GM19099 (cell line): Measurements from ENCODE around the gene PPDPF.

Source experiments
- POLR2A ChIP-seq: IDR thresholded peaks from 3 replicates; pipeline ENCODE4 v1.6.1; 2011; ENCODE audit warnings: low read depth; ENCODE audit not compliant: insufficient read length; ENCODE audit errors: extremely low read depth

The PPDPF gene

DNA sequence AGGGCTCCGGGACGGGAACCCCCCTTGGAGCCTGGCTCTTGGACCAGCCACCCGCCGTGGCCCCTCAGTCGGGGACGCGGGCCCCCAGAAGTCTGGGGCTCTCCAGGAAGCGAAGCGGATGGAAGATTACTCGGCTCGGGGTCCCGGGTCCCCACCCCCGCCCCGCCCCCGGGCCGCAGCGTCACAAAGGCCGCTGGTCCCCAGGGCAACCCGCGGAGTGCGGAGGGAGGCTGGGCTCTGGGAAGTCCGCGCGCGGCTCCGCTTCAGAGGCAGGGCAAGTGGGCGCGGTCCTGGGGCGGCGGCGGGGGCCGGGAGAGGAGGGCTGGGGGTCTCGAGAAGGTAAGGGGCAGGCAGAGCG lies 33.3 kb downstream of the PPDPF start, which contains the start of gene FNDC11:
Gene FNDC11, plus strand, starts transcription at position 227 of the 358 bp plus-strand sequence. CDS start 1,505 bp downstream, outside the sequence.
- TF ChIP-seq POLR2A: no peak

DNA sequence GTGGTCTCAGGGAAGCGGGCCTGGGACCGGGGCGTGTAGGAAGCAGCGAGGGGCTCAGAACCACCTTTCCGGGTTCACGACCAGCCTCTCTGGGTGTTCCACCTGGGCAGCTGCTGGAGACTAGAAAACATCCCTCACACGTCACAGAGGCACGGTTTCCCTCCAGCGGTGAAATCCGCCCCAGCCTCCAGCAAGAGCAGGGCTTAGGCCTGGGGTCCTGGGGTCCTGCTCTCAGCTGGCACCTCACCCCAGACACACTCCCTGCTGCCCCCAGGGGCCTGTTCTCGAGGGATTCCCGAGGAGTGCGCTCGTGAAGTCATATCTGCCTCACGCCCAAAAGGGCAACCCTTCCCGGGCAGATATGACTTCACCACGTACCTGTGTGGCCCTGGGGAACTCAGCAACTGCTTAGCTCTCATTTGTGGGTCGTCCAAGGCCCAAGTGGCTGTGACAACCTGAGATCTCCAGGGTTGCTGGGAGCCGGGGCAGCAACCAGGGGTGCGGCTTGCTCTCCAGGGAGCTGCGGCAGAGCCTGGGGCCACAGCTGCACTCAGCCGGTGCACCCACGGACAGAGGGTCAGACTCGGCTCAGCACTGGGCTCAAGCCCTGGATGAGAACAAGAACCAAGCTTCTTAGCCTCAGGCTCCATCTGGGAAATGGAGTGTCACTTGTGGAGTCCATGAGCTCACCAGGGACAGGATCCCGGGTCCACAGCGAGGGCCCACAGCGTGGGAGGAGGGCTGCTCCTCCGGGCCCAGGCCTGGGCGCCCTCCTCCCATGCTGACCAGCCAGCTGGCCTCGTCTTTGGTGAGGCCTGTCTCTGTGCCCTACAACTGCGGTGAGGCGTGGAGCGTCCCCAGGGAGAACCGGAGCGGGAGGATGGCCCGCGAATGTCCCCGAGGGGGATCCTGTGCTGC lies 34.1 kb downstream of the PPDPF start:
- TF ChIP-seq POLR2A: no peak

DNA sequence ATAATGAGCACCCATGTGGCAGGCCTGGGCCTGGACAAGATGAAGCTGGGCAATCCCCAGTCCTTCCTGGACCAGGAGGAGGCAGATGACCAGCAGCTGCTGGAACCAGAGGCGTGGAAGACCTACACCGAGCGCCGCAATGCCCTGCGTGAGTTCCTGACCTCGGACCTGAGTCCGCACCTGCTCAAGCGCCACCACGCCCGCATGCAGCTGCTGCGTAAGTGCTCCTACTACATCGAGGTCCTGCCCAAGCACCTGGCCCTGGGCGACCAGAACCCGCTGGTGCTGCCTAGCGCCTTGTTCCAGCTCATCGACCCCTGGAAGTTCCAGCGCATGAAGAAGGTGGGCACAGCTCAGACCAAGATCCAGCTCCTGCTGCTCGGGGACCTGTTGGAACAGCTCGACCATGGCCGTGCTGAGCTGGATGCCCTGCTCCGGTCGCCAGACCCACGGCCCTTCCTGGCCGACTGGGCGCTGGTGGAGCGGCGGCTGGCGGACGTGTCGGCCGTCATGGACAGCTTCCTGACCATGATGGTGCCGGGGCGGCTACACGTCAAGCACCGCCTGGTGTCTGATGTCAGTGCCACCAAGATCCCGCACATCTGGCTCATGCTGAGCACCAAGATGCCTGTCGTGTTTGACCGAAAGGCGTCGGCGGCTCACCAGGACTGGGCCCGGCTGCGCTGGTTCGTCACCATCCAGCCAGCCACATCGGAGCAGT lies 35.3 kb downstream of the PPDPF start:
- no peak for TF ChIP-seq POLR2A

DNA sequence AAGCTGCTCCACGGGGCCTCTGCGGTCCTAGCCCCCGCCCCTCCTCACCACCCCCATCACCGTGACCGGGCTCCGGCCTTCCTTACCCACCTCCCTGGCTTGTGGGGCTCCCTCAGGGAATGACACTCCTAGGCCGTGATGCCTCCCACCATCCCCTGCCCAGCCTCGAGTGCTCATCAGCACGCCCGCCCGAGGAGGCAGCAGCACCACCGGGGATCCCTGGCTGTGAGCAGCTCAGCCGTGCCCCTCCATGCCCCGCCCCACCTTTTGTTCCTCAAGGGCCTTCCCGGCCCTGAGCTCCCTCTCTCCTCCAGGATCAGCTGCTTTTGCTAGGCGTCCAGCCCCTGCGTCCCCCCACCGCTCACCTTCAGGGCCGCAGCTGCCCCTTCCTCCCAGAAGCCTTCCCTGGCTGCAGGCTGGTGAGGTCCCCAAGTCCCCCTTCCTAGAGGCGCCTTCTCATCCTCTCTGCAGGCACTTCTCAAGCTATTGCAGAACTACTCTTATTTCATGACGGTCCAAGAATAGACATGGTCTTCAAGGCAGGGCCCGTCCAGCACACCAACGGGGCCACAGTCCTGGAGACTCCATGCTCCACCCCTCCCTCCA lies 36.4 kb downstream of the PPDPF start:
- no peak for TF ChIP-seq POLR2A

DNA sequence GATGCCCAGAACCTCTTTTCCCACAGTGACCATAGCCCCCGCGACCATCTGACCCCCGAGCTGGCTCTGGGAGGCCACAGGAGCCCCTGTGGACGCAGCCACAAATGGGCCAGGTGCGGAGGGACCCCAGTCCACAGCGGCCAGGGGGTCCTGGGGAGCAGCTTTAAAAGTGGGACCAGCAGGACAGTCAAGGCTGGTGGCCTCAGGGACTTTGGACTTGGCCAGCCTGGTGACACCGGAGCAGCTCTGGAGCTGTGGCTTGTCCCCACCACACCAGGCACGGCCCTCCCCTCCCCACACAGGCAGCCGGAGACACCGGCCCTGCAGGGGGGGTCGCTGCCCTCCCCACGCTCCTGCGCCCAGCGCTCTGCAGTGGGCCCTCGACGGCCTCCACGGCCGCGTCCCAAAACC lies 36.9 kb downstream of the PPDPF start:
- no peak for TF ChIP-seq POLR2A

DNA sequence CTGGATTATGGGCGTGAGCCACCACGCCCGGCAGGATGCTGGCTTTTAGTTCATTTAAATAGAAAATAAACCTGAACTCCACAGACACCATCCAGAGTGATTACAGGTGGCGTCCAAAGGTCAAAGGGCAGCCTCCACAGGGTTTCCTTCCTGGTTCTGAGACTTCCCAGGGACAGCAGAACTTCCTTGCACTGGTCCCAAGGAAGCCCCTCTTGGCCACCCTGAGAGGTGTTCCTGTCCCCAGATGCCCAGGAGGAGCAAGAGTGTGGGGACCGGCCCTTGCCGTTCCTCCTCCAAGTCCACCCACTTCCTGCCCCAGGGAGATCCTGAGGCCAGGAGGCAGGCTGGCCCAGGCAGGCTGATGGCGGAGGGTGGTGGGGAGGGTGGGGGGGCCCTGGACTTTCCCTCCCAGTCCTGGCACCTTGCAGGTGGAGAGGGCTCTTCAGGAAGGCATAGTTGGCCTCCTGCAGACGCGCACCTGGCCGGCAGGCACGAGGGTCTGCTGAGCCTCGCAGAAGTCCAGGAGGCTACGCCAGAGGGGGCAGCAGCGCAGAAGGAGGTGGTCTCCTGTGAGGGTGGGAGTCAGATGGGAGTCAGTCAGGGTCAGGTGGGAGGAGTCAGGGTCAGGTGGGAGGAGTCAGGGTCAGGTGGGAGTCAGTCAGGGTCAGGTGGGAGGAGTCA lies 38.4 kb downstream of the PPDPF start:
- TF ChIP-seq POLR2A: no peak

DNA sequence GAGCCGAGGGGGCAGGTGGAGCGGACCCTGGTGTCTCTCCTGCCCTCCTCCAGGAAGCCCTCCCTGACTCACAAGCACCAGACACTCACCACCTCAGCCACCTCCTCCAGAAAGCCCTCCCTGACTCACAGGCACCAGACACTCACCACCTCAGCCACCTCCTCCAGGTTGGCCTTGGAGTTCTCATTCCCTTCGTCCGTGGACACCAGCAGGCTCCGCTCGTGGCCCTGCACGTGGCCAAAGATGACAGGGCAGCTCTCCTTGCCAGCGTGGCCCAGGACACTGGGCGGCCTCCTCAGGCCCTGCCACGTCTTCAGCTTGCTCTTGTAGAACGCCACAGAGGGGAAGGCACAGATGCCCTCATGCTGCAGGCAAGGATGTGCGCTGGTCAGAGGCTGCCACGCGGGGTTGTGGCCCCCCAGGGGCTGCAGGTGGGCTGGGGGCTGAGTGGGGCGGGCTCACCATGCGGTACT lies 39.8 kb downstream of the PPDPF start:
- no peak for TF ChIP-seq POLR2A

DNA sequence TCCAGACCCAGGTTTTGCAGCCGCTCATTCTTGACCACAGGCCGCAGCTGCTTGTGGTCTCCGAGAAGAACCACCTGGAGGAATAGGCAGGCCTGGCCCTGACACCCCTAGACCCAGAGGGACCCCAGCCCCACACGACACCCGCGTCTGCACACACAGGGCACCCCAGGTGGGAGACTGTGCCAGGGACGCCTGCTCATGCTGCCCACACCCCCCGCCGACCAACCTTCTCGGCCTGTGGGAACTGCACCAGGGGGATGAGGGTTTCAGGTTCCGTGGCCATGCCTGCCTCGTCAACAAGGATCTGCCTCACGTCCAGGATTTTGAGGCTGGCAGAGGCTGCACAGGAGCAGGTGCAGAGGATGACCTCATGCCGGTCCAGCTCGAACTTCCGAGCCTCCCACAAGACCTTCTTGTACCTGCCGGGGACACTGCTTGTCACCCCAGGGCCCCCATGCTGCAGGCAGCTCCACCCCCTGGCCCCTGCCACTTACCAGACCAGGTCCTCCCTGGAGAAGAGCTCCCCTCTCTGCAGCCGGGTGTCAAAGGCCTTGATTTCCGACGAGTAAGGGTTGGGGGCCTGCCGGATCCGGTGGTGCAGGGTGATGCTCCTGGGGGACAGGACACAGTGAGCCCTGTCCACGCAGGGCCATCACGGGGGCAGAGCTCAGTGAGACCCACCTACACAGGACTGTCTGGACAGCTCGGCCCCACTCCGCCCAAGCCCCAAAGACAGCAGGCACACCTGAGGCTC lies 40.5 kb downstream of the PPDPF start:
- TF ChIP-seq POLR2A: no peak

DNA sequence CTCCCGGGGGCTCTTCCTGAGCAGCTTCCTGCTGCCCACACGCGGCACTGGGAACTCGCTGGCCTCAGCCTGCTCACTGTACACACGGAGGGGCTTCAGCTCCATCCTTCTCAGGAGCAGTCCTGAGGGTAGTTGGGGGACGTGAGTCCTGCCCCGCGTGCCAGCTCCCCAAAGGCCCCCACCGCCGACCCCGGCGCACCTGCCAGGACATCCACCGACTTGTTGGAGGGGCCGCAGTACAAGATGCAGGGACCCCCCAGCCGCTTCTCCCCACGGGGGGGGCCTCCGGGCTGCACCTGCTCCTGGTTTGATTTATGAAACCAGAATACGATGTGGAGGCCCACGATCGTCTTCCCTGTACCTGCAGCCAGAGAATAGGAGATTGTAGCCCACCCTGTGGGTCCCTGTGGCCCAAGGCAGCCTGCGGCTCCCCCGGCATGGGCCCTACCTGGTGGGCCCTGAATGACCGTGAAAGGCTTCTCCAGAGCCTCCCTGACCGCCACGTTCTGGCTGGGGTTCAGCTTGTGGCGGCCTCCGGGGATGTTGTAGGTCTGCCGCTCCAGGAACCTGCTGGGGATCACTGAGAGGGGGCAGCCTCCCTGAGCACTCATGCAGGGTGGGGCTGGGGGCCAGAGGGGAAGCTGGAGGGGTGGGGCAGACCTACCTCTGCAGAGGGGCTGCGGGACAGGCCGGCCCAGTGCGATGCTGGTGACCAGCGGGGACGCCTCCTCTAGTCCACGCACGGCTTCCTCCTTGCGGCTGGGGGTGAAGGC lies 41.2 kb downstream of the PPDPF start:
- TF ChIP-seq POLR2A: no peak

DNA sequence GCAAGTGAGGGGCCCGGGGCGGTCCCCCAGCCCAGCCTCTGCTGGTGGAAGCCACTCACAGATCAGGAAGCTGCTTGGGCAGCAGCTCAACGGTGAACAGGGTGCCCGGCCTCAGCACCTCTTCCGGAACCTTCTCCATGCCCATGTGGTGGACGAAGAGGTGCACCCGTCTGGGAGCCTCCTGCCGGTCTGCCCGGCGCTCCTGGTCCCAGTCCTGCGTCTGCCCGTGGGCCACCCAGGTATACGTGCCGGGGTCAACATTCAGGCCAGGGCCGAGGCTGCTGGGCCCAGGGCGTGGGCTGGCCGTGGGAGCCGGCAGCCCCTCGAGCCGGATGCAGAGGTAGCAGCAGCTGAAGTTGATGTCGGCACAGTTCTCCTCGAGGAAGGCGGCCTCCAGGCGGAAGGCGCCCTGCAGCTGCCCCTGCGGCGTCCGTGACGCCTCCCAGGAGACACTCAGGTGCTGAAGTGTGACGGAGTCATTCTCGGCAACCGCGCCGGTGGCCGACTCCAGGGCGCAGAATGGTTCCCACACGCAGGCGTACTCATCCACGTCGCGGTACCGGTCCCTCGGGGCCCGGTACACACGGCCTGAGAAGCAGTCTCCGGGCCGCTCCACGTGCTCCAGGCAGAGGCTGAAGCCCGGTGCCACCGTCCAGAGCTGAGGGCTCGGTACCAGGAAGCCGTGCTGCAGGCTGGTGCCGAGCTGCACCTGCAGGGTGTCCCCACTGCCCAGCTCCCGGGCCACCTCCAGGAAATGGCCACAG lies 42.1 kb downstream of the PPDPF start:
- TF ChIP-seq POLR2A: no peak

DNA sequence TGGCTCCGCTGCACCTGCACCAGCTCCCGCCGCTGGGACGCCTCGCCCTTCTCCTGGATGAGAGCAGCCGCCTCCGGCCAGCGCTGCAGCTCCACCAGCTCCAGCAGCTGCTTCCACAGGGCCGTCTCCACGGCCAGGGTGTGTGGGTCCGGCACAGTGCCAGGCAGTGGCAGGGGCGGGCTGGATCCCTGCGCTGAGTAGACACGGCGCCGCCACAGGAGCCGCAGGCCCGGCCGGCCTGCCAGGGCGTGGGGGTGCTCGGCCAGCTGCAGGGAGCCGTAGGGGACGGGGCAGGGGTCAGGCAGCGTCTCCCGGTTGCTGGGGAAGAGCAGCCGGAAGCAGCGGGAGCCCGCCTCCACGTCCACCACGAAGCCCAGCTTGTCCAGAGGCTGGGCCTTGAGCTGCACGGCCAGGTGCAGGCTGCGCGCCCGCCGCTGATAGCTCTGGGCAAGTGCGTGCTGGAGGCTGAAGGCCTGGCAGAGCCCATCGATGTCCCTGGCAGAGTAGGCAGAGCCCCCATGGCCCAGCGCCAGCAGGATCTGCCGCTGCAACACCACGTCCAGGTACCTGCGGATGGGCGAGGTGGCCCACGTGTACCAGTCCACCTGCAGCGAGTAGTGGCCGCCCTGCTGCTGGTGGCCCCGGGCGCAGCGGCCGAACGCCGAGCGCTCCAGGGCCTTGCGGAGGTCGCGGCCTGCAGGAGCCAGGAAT lies 42.8 kb downstream of the PPDPF start:
- no peak for TF ChIP-seq POLR2A

DNA sequence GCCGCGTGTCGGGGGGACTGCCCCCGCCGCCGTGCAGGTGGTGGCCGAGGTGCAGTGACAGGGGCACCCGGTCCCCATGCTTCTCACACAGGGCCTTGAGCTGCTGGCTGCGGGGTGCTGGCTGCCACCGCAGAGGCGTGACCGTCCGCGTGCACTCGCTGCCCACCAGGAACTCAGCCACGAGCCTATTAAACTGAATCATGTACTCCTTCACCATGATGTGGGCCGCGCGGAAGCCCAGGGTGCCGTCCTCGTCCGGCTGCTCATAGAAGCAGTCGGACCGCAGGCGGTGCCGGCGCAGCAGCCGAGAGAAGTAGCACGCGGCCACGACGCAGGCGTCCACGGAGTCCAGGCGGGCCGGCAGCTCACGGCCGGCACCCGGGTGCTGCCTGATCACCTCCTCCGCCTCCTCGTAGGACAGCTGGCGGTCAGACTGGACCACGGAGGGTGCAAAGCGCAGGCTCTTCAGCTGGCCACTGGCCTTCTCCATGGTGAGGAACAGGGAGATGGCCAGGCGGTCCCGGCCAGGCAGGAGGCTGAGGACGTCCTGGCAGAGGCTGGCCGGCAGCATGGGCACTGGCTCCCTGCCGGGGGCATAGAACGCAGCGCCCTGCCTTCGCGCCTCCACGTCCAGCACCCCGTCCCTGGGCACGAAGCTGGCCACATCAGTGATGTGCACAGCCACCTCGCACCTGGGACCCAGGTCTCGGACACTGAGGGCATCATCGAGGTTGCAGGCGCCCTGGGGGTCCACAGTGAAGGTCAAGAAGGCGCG lies 43.7 kb downstream of the PPDPF start:
- TF ChIP-seq POLR2A: no peak
